ENCODE measurements around the gene HBD. TPM values are rescaled to one million over a fixed set of nuclear protein-coding genes. Genes with fewer than 3 reads are reported as not detected.

Gene HBD
- total RNA-seq = not detected in 2 replicates

DNA sequence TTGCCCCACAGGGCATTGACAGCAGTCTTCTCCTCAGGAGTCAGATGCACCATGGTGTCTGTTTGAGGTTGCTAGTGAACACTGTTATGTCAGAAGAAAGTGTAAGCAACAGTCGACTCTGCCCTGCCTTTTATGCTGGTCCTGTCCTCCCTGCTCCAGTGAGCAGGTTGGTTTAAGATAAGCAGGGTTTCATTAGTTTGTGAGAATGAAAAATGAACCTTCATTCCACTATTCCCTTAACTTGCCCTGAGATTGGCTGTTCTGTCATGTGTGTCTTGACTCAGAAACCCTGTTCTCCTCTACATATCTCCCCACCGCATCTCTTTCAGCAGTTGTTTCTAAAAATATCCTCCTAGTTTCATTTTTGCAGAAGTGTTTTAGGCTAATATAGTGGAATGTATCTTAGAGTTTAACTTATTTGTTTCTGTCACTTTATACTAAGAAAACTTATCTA lies at the start of gene HBD:
HBD (minus strand) TSS at position 103 of the 454 bp plus-strand sequence; CDS start at position 53, 50 bp downstream.

DNA sequence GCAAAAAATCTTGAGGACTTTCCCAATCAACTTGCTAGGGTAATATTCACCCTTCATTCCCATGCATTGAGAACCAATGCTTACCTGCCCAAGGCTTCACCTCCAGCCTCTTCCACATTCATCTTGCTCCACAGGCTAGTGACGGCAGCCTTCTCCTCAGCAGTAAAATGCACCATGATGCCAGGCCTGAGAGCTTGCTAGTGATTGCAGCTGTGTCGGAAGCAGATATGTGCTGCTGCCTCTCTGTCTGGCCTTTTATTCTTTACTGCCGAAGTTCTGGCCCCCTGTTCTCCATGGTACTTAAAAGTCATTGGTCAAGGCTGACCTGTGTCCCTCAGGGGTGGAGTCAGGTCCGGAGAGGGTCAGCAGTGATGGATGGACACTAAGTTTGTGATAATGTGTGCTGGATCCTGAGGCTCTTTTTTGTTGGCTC lies 35.4 kb upstream of the HBD start, which contains the start of gene HBE1:
HBE1 (minus strand) TSS at position 231 of the 433 bp plus-strand sequence; CDS start at position 176, 55 bp downstream.

DNA sequence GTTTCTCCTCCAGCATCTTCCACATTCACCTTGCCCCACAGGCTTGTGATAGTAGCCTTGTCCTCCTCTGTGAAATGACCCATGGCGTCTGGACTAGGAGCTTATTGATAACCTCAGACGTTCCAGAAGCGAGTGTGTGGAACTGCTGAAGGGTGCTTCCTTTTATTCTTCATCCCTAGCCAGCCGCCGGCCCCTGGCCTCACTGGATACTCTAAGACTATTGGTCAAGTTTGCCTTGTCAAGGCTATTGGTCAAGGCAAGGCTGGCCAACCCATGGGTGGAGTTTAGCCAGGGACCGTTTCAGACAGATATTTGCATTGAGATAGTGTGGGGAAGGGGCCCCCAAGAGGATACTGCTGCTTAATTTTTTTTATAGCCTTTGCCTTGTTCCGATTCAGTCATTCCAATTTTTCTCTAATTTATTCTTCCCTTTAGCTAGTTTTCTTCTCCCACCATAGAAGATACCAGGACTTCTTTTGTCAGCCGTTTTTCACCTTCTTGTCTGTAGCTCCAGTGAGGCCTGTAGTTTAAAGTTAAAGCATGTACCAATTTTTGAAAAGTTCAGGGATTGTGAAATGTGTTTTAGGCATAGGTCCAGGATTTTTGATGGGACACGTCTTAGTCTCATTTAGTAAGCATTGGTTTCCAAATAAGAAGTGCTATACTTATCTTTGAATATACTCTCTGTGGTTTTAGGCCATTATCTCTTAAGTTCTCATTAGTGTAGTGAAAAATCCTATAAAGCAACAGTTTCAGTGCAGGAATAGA lies 20.5 kb upstream of the HBD start, which contains the start of gene HBG2:
HBG2 (minus strand) TSS at position 136 of the 768 bp plus-strand sequence; CDS start at position 83, 53 bp downstream.

DNA sequence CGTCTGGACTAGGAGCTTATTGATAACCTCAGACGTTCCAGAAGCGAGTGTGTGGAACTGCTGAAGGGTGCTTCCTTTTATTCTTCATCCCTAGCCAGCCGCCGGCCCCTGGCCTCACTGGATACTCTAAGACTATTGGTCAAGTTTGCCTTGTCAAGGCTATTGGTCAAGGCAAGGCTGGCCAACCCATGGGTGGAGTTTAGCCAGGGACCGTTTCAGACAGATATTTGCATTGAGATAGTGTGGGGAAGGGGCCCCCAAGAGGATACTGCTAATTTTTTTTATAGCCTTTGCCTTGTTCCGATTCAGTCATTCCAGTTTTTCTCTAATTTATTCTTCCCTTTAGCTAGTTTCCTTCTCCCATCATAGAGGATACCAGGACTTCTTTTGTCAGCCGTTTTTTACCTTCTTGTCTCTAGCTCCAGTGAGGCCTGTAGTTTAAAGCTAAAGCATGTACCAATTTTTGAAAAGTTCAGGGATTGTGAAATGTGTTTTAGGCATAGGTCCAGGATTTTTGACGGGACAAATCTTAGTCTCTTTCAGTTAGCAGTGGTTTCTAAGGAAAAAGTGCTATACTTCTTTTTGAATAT lies 15.6 kb upstream of the HBD start, which contains the start of gene HBG1:
HBG1 (minus strand) TSS at position 51 of the 590 bp plus-strand sequence. CDS start 53 bp downstream, outside the sequence.

DNA sequence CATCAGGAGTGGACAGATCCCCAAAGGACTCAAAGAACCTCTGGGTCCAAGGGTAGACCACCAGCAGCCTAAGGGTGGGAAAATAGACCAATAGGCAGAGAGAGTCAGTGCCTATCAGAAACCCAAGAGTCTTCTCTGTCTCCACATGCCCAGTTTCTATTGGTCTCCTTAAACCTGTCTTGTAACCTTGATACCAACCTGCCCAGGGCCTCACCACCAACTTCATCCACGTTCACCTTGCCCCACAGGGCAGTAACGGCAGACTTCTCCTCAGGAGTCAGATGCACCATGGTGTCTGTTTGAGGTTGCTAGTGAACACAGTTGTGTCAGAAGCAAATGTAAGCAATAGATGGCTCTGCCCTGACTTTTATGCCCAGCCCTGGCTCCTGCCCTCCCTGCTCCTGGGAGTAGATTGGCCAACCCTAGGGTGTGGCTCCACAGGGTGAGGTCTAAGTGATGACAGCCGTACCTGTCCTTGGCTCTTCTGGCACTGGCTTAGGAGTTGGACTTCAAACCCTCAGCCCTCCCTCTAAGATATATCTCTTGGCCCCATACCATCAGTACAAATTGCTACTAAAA lies 7.5 kb downstream of the HBD start, which contains the start of gene HBB:
HBB (minus strand) TSS at position 340 of the 579 bp plus-strand sequence; CDS start at position 290, 50 bp downstream.

DNA sequence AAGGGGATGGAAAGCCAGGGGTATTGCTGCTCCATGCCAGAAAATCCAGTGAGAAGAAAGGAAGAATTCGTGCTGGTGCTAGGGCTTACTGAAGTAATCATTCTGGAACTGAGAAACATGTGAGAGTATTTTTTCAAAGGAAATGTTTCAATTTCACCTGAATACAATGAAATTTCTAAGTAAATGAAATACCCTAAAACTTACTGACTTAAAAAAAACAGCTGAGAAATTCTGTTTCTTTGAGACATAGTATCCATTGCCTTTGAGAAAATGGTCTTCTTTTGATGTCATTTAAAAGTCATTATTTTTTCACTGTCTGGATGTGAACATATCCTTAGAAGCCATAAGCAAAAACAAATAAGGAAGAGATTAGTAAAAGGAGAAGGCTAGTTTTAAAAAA lies 33.7 kb downstream of the HBD start, which contains the start of gene OR51V1:
OR51V1 (minus strand) TSS at position 101 of the 400 bp plus-strand sequence; CDS start at position 101, 0 bp downstream.

Other genes starting within 250 kb of the HBD start
- gene OR51L1, start 239.6 kb downstream of the HBD start, total RNA-seq = not detected in 2 replicates
- gene OR52J3, start 188.0 kb downstream of the HBD start, total RNA-seq = not detected in 2 replicates
- gene OR52E2, start 174.9 kb downstream of the HBD start, total RNA-seq = not detected in 2 replicates
- gene OR52E1, start 164.9 kb downstream of the HBD start, total RNA-seq = not detected in 2 replicates
- gene OR52A5, start 96.1 kb downstream of the HBD start, total RNA-seq = not detected in 2 replicates
- gene OR52A1, start 79.7 kb downstream of the HBD start, total RNA-seq = not detected in 2 replicates
- not detected in 2 replicates for gene OR51V1, start 33.8 kb downstream of the HBD start, total RNA-seq
- not detected in 2 replicates for gene HBB, start 7.4 kb downstream of the HBD start, total RNA-seq
- gene HBG1, start 15.4 kb upstream of the HBD start, total RNA-seq = not detected in 2 replicates
- gene HBG2, start 20.3 kb upstream of the HBD start, total RNA-seq = not detected in 2 replicates
- gene HBE1, start 35.5 kb upstream of the HBD start, total RNA-seq = not detected in 2 replicates
- not detected in 2 replicates for gene OR51B4, start 67.5 kb upstream of the HBD start, total RNA-seq
- not detected in 2 replicates for gene OR51B2, start 89.8 kb upstream of the HBD start, total RNA-seq
- not detected in 2 replicates for gene OR51B5, start 109.0 kb upstream of the HBD start, total RNA-seq
- not detected in 2 replicates for gene OR51B6, start 117.0 kb upstream of the HBD start, total RNA-seq
- not detected in 2 replicates for gene OR51M1, start 149.3 kb upstream of the HBD start, total RNA-seq
- not detected in 2 replicates for gene OR51Q1, start 187.6 kb upstream of the HBD start, total RNA-seq
- gene OR51I1, start 207.0 kb upstream of the HBD start, total RNA-seq = not detected in 2 replicates
- not detected in 2 replicates for gene OR51I2, start 214.8 kb upstream of the HBD start, total RNA-seq